Measurements from ENCODE around the gene SGSM2. TPM values are rescaled to one million over a fixed set of nuclear protein-coding genes. Genes with fewer than 3 reads are reported as not detected.
A peak's percentile ranks its signal among the peaks of the same experiment; 100 is the strongest.

SGSM2 gene
- total RNA-seq, 1 donor from 2014 or later = 60.2 TPM

DNA sequence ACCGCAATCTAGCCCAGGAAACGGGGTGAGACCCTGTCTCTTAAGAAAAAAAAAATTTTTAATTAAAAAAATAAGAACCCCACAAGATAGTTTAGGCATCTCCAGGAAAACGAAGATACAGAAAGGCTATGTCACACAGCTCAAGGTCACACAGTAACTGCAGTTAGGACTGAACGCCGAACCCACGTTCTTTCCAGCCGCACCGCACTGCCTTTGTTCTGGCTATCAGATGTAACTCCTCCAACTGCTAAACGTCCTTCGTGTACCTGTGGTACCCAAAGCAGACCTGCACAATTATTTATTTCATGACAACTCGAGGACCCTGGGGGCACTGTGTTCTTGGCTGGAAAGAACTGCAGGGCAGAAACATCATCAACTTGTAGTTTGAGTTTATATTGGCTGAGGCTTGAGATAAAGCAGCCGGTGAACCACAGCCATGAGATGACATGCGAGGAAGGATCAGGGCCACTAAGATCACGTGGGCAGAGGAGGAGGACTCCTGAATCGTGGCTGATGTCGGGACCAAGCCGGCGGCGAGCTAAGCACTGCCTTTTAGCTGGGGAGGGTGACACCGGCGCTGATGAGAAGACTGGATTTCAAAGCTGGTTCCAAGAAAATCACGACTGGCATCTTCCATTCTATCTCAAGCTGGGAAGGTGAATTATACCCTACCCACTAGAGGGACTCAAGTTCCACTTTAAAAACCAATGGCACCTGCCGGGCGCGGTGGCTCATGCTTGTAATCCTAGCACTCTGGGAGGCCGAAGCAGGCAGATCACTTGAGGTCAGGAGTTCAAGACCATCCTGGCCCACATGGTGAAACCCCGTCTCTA is 84.2 kb downstream of the SGSM2 start:
- H3K9me3 ChIP-seq = no peaks in the 10 kb centered on the region
- peaks cover 8% of the 10 kb centered on the region for H3K4me1 ChIP-seq
- peaks cover 0 to 14% of the 10 kb centered on the region in 2 donors for H3K36me3 ChIP-seq
- TF ChIP-seq POLR2AphosphoS5 (IDR thresholded peaks at IDR 0.05; ENCODE audit: insufficient read depth in 1 of 2, low read depth in 1 of 2) = no peak
- TF ChIP-seq, protein P1, sequence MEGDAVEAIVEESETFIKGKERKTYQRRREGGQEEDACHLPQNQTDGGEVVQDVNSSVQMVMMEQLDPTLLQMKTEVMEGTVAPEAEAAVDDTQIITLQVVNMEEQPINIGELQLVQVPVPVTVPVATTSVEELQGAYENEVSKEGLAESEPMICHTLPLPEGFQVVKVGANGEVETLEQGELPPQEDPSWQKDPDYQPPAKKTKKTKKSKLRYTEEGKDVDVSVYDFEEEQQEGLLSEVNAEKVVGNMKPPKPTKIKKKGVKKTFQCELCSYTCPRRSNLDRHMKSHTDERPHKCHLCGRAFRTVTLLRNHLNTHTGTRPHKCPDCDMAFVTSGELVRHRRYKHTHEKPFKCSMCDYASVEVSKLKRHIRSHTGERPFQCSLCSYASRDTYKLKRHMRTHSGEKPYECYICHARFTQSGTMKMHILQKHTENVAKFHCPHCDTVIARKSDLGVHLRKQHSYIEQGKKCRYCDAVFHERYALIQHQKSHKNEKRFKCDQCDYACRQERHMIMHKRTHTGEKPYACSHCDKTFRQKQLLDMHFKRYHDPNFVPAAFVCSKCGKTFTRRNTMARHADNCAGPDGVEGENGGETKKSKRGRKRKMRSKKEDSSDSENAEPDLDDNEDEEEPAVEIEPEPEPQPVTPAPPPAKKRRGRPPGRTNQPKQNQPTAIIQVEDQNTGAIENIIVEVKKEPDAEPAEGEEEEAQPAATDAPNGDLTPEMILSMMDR (IDR thresholded peaks at IDR 0.05) = no peak
- TF ChIP-seq POLR2A (IDR thresholded peaks at IDR 0.05) = no peak
- H3K27me3 ChIP-seq = no peaks in the 10 kb centered on the region
- intact Hi-C loops (cut with DNase I) = no loop called here
- H3K27ac ChIP-seq = no peak overlapping the region
- no peak overlapping the region for H3K4me3 ChIP-seq
- no peak for DNase-seq (ENCODE audit: extremely low spot score in 2 of 2)

GRCh38 chr17:2423271-2423670 is 86.0 kb downstream of the SGSM2 start:
- intact Hi-C loops (cut with DNase I) = no loop called here
- TF ChIP-seq POLR2AphosphoS5 (IDR thresholded peaks at IDR 0.05; ENCODE audit: insufficient read depth in 1 of 2, low read depth in 1 of 2) = peak in 1 of 2 donors; percentile 29
- no peak for TF ChIP-seq POLR2A (IDR thresholded peaks at IDR 0.05)
- no peaks in the 10 kb centered on the region for H3K9me3 ChIP-seq
- peaks cover 6% of the 10 kb centered on the region for H3K4me1 ChIP-seq
- DNase-seq (ENCODE audit: extremely low spot score in 2 of 2) = no peak
- peaks cover 0 to 14% of the 10 kb centered on the region in 2 donors for H3K36me3 ChIP-seq
- H3K27ac ChIP-seq = no peak overlapping the region
- no peaks in the 10 kb centered on the region for H3K27me3 ChIP-seq
- no peak overlapping the region for H3K4me3 ChIP-seq

GRCh38 chr17:2427215-2427614 is 89.9 kb downstream of the SGSM2 start:
- Histone ChIP-seq H3K27me3 (no peaks in the 10 kb centered on the region), H3K27ac (no peak overlapping the region), H3K4me3 (no peak overlapping the region), H3K9me3 (no peaks in the 10 kb centered on the region), H3K36me3 (no peaks in the 10 kb centered on the region), H3K4me1 (no peaks in the 10 kb centered on the region)
- intact Hi-C loops (cut with DNase I) = no loop called here
- no peak for TF ChIP-seq POLR2AphosphoS5 (IDR thresholded peaks at IDR 0.05; ENCODE audit: insufficient read depth in 1 of 2, low read depth in 1 of 2)
- TF ChIP-seq, protein P1 (IDR thresholded peaks at IDR 0.05) = no peak
- TF ChIP-seq POLR2A (IDR thresholded peaks at IDR 0.05) = no peak
- no peak for DNase-seq (ENCODE audit: extremely low spot score in 2 of 2)

GRCh38 chr17:2427910-2428309 is 90.6 kb downstream of the SGSM2 start:
- no peak for DNase-seq (ENCODE audit: extremely low spot score in 2 of 2)
- Histone ChIP-seq H3K27ac (no peak overlapping the region), H3K9me3 (no peaks in the 10 kb centered on the region), H3K4me1 (no peaks in the 10 kb centered on the region), H3K27me3 (no peaks in the 10 kb centered on the region), H3K36me3 (no peaks in the 10 kb centered on the region), H3K4me3 (no peak overlapping the region)
- intact Hi-C loops (cut with DNase I) = no loop called here
- TF ChIP-seq POLR2A (IDR thresholded peaks at IDR 0.05) (no peak), POLR2AphosphoS5 (IDR thresholded peaks at IDR 0.05; ENCODE audit: insufficient read depth in 1 of 2, low read depth in 1 of 2) (no peak)
- TF ChIP-seq, protein P1 (IDR thresholded peaks at IDR 0.05) = no peak

Small RNA genes lying within 50 kb of the gene (small RNA-seq; reads per million reads assigned to genes)
- not detected for gene AC006435.3
- not detected for gene AC006435.4
- gene SNORD91A = 1,186 reads per million, percentile 99 among the genes with 10 or more reads in this experiment
- 220 reads per million, percentile 98 among the genes with 10 or more reads in this experiment for gene SNORD91B

Other genes with a start within 250 kb of the SGSM2 start
- 46.2 TPM for gene SMG6, start 33.7 kb upstream of the SGSM2 start, total RNA-seq
- gene SRR, start 33.6 kb upstream of the SGSM2 start, total RNA-seq = 13.5 TPM
- gene TSR1, start 1.0 kb upstream of the SGSM2 start, total RNA-seq = 17.7 TPM
- gene MNT, start 63.6 kb downstream of the SGSM2 start, total RNA-seq = 28.5 TPM
- 30.4 TPM for gene METTL16, start 174.4 kb downstream of the SGSM2 start, total RNA-seq